ENCODE measurements around the gene KDM6A. TPM values are rescaled to one million over a fixed set of nuclear protein-coding genes. Genes with fewer than 3 reads are reported as not detected.

KDM6A gene
- total RNA-seq, 1 experiment from 2014 or later: 42.8 TPM

GRCh38 chrX:45154033-45154360 is 281.0 kb downstream of the KDM6A start:
- Histone ChIP-seq H3K23ac (ENCODE audit: insufficient read length, low read depth, low read length) (no peak overlapping the region), H2BK5ac (ENCODE audit: insufficient read length, low read length) (no peak overlapping the region), H3K4ac (ENCODE audit: low read depth, low read length) (no peak overlapping the region), H3K14ac (ENCODE audit: insufficient read depth, low read length) (no peak overlapping the region), H2BK12ac (ENCODE audit: insufficient read length, low read depth, low read length) (no peak overlapping the region), H3K79me1 (ENCODE audit: insufficient read depth, low read depth, low read length, poor library complexity, severe bottlenecking) (no peaks in the 10 kb centered on the region), H2AFZ (ENCODE audit: low read length) (no peak overlapping the region), H2AK5ac (ENCODE audit: insufficient read length, low read length) (no peak overlapping the region), H3K79me2 (ENCODE audit: insufficient read depth, low read length) (no peaks in the 10 kb centered on the region), H3K4me1 (ENCODE audit: insufficient read depth, low read length) (no peaks in the 10 kb centered on the region), H3T11ph (ENCODE audit: low read length) (no peak overlapping the region), H3K27me3 (ENCODE audit: insufficient read depth, low read length) (no peaks in the 10 kb centered on the region), H2BK15ac (ENCODE audit: low read depth, low read length) (no peak overlapping the region), H2BK20ac (ENCODE audit: low read depth, low read length, poor library complexity, severe bottlenecking) (no peak overlapping the region), H3K27ac (ENCODE audit: insufficient read length, low read depth, low read length) (no peak overlapping the region), H3K23me2 (ENCODE audit: insufficient read length, low read depth, low read length, poor library complexity, severe bottlenecking) (peaks cover 5% of the 10 kb centered on the region), H4K5ac (ENCODE audit: insufficient read length, low read depth, low read length) (no peak overlapping the region), H3K4me2 (ENCODE audit: insufficient read depth, insufficient read length, low read length) (no peak overlapping the region), H3K9me3 (ENCODE audit: control insufficient read depth, low read depth, low read length) (peaks cover 39% of the 10 kb centered on the region), H3K56ac (ENCODE audit: insufficient read length, low read depth, low read length) (no peak overlapping the region), H4K8ac (replicated peaks; ENCODE audit: insufficient read length, low read depth, low read length) (no peak overlapping the region), H3K9ac (ENCODE audit: extremely low read depth, insufficient read length, low read length) (no peak overlapping the region), H2BK120ac (ENCODE audit: low read depth, low read length, poor library complexity, severe bottlenecking) (no peak overlapping the region), H4K20me1 (ENCODE audit: control insufficient read depth, insufficient read depth, insufficient read length) (no peaks in the 10 kb centered on the region), H4K91ac (ENCODE audit: insufficient read length, low read depth, low read length) (no peak overlapping the region), H3K18ac (ENCODE audit: insufficient read length, low read depth, low read length) (no peak overlapping the region)
- Mint-ChIP-seq H3K27me3 (ENCODE audit: low read depth) (no peaks in the 10 kb centered on the region; the same call in 1 of the 2 replicates), H3K4me3 (no peak overlapping the region), H3K9me3 (peaks cover 67 to 71% of the 10 kb centered on the region in 2 experiments), H3K4me1 (no peaks in the 10 kb centered on the region), H3K36me3 (ENCODE audit: insufficient read depth in 1 of 3, low read depth in 3 of 3) (peaks cover 0 to 3% (median 2%) of the 10 kb centered on the region in 3 experiments; a peak in 2 of 7 replicates), H3K27ac (no peak overlapping the region)
- DNase-seq: no peak
- no CpG with 5 or more reads among the region's 4 CpGs for WGBS (ENCODE audit: extremely low coverage, insufficient read length, low lambda C conversion rate)
- TF ChIP-seq, protein P1, sequence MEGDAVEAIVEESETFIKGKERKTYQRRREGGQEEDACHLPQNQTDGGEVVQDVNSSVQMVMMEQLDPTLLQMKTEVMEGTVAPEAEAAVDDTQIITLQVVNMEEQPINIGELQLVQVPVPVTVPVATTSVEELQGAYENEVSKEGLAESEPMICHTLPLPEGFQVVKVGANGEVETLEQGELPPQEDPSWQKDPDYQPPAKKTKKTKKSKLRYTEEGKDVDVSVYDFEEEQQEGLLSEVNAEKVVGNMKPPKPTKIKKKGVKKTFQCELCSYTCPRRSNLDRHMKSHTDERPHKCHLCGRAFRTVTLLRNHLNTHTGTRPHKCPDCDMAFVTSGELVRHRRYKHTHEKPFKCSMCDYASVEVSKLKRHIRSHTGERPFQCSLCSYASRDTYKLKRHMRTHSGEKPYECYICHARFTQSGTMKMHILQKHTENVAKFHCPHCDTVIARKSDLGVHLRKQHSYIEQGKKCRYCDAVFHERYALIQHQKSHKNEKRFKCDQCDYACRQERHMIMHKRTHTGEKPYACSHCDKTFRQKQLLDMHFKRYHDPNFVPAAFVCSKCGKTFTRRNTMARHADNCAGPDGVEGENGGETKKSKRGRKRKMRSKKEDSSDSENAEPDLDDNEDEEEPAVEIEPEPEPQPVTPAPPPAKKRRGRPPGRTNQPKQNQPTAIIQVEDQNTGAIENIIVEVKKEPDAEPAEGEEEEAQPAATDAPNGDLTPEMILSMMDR (conservative IDR thresholded peaks at IDR 0.05): no peak
